Pancreas (tissue), 10 donors: ENCODE results near the gene COIL. TPM values are rescaled to one million over a fixed set of nuclear protein-coding genes. Genes with fewer than 3 reads are reported as not detected.

Experiments used
- ATAC-seq, 4 donors: fragments of 200-7000 bp; cut with Tn5 transposase; one replicate each; pipeline versions ENCODE4 v1.8.0 to v1.9.1; 2020; ENCODE audit warnings: mild to moderate bottlenecking in 4 of 4, moderate library complexity in 4 of 4
- DNase-seq, 6 donors: peaks; one replicate each; pipeline ENCODE4 v3.0.0-alpha.2; 2020
- FAIRE-seq: peaks from 2 replicates; lab custom pipeline; 2012; peaks lifted over from hg19 to GRCh38; lab: Jason Lieb, UNC
- H3K27ac ChIP-seq, 4 donors: fragments of 200-600 bp; sonication (generic); 1 replicate in 3 of 4; 2 replicates in 1 of 4; pipeline versions ENCODE4 v1.5.0 to v1.8.0; 2020
- H3K27me3 ChIP-seq, 4 donors: fragments of 200-600 bp; one replicate each; pipeline ENCODE4 v1.8.0; 2021
- H3K36me3 ChIP-seq, 3 donors: fragments of 200-600 bp; sonication (generic) in 1 of 3; one replicate each; pipeline versions ENCODE4 v1.5.0 to v1.8.0; 2020 to 2021
- H3K4me1 ChIP-seq, 3 donors: fragments of 200-600 bp; one replicate each; pipeline ENCODE4 v1.8.0; 2021
- H3K4me3 ChIP-seq, 4 donors: fragments of 200-600 bp; sonication (generic) in 2 of 4; one replicate each; pipeline versions ENCODE4 v1.5.0 to v1.8.0; 2020 to 2021
- H3K9me3 ChIP-seq, 4 donors: fragments of 200-600 bp; one replicate each; pipeline ENCODE4 v1.8.0; 2021
- WGBS, 2 donors: extraction: QIAGEN DNeasy Blood & Tissue Kit; methylation state at CpG; one replicate each; pipeline ENCODE4 v1.1.7; 2013; 5-methylcytosine and 5-hydroxymethylcytosine counted together
- intact Hi-C, 3 donors: fragments of 100-400 bp; cut with DNase I; formaldehyde crosslinking; loops; one replicate each; pipeline versions ENCODE4 v1.11.1 to v1.14.2; 2022
- polyA plus RNA-seq, 2 donors: library from polyadenylated mRNA; stranded (reverse); fragments of 200-250 nt; gene quantifications; one replicate each; pipeline ENCODE4 v1.2.3, GENCODE V29; 2013
- total RNA-seq, 6 donors: library from RNA; stranded (reverse); fragmentation: NEBNext Ultra II Directional in 4 of 6; extraction: Animal tissue kit (Norgen Biotek cat#: 25700) in 4 of 6; gene quantifications; one replicate each; pipeline versions ENCODE4 v1.2.1 to v1.2.4, GENCODE V29; 2021 to 2023
- TF ChIP-seq, protein P1 (sequence below), 4 donors: fragments of 200-600 bp; sonication (generic) in 3 of 4; IDR thresholded peaks; one replicate each; pipeline versions ENCODE4 v1.5.0 to v1.8.0; 2021; ENCODE audit warnings: antibody characterized with exemption in 4 of 4
- donor health status: healthy with polysubstance abuse.
- donor health status: DM: no; HTN: no; CAD: no; lungs with moderate emphysema.
- donor health status: DM: no; HTN: no; CAD: no.
- donor health status: control.
- donor health status: control.
- donor health status: Bipolar disorder and iron deficiency.
- donor health status: DM: yes; HTN: yes; CAD: no.
- donor health status: DM: no; HTN: no; CAD: no.
- donor health status: DM: no; HTN: no; CAD: no.
- donor health status: DM: yes; HTN: yes; CAD: no.

Gene COIL
- total and polyA plus RNA-seq, 8 donors = 3.6 to 8.6 (median 6.3) TPM

DNA sequence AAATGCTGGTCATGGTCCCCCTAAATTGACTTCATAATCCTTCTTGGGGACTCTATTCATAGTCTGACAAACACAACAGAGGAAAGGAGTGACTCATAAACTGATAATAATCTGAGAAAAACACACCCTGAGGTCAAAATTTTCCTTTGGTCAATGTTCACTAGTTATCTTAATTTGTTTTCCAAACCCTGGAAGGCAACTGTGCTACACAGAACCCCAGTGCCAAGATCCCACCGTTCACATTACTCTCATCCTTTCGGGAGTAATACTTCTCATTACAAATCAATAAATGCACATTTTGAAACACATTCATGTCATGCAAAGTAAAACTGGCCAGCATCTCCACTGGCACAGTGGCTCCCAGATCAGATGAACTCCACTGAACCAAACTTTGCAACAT lies 23.2 kb downstream of the COIL start:
- ATAC-seq (no peak), FAIRE-seq (no peak), DNase-seq (no peak)
- Histone ChIP-seq H3K27ac (no peak overlapping the region), H3K9me3 (no peaks in the 10 kb centered on the region), H3K4me3 (no peak overlapping the region), H3K36me3 (peaks cover 0 to 10% (median 5%) of the 10 kb centered on the region in 3 donors), H3K27me3 (no peaks in the 10 kb centered on the region), H3K4me1 (no peaks in the 10 kb centered on the region)
- intact Hi-C loops = loop anchor here in 2 of 3 donors (5.0 to 10.0 kb wide), 2 partner anchors 123 to 125 kb away; no protein-coding TSS in a partner anchor
- 27 to 34% methylated on average over 2 of the region's 2 CpGs for WGBS, 2 donors
- TF ChIP-seq, protein P1, sequence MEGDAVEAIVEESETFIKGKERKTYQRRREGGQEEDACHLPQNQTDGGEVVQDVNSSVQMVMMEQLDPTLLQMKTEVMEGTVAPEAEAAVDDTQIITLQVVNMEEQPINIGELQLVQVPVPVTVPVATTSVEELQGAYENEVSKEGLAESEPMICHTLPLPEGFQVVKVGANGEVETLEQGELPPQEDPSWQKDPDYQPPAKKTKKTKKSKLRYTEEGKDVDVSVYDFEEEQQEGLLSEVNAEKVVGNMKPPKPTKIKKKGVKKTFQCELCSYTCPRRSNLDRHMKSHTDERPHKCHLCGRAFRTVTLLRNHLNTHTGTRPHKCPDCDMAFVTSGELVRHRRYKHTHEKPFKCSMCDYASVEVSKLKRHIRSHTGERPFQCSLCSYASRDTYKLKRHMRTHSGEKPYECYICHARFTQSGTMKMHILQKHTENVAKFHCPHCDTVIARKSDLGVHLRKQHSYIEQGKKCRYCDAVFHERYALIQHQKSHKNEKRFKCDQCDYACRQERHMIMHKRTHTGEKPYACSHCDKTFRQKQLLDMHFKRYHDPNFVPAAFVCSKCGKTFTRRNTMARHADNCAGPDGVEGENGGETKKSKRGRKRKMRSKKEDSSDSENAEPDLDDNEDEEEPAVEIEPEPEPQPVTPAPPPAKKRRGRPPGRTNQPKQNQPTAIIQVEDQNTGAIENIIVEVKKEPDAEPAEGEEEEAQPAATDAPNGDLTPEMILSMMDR (IDR thresholded peaks at IDR 0.05) = no peak

- intact Hi-C loops = loop anchor here in 2 of 3 donors (5.0 to 10.0 kb wide), 2 partner anchors 122 to 125 kb away; no protein-coding TSS in a partner anchor
- ATAC-seq = no peak
- Histone ChIP-seq H3K27ac (no peak overlapping the region), H3K27me3 (no peaks in the 10 kb centered on the region), H3K4me1 (no peaks in the 10 kb centered on the region), H3K9me3 (no peaks in the 10 kb centered on the region), H3K4me3 (no peak overlapping the region), H3K36me3 (peaks cover 0 to 10% (median 5%) of the 10 kb centered on the region in 3 donors)
- no peak for DNase-seq
- FAIRE-seq = no peak
- WGBS, 2 donors = 83 to 89% methylated on average over 6 of the region's 6 CpGs
- TF ChIP-seq, protein P1 (IDR thresholded peaks at IDR 0.05) = no peak
Observed at GRCh38 chr17:56936697-56937322, 24.0 kb downstream of the COIL start.

DNA sequence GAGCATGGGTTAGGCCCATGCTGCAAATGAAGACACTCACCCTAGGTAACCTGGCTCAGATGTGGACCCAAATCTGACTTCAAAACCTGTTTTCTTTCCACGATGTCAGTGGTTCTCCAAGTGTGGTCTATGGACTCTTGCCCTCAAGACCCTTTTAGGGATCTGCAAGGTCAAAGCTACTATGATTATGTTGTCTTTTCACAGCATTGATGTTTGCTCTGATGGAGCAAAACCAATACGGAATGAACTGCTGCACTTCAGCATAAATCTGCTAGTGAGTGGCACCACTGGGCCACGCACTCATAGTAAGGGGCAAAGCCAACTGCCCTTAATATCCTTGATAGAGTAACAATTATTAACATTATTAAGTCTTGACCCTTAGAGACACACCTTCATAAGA lies 25.4 kb downstream of the COIL start:
- ATAC-seq = no peak
- Histone ChIP-seq H3K36me3 (peaks cover 0 to 5% (median 0%) of the 10 kb centered on the region in 3 donors), H3K4me1 (no peaks in the 10 kb centered on the region), H3K9me3 (no peaks in the 10 kb centered on the region), H3K27me3 (no peaks in the 10 kb centered on the region), H3K4me3 (no peak overlapping the region), H3K27ac (no peak overlapping the region)
- intact Hi-C loops = loop anchor here in 2 of 3 donors (5.0 to 10.0 kb wide), 2 partner anchors 121 to 123 kb away; no protein-coding TSS in a partner anchor
- TF ChIP-seq, protein P1 (IDR thresholded peaks at IDR 0.05) = no peak
- DNase-seq = no peak
- 85 to 93% methylated on average over 3 of the region's 3 CpGs for WGBS, 2 donors
- FAIRE-seq = no peak

DNA sequence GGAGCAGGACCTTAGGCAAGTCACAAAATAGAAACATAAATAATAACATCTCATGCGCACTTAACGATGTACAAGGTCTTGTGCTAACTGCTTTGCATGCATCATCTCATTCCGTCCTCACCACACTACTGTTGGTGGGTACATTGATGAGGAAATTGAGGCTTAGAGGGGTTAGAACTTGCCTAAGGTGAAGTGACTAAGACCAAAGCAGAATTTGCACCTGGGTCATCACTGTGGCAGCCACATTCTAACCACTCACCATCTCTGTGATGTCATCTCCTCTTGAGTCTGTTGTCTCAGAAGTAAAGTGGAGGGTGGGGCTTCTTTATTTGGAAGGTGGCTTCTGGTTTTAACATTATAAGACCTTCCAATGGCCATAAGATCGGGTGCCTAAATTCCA lies 26.6 kb downstream of the COIL start:
- DNase-seq (no peak), FAIRE-seq (no peak), ATAC-seq (no peak)
- Histone ChIP-seq H3K4me3 (no peak overlapping the region), H3K4me1 (no peaks in the 10 kb centered on the region), H3K9me3 (no peaks in the 10 kb centered on the region), H3K27me3 (no peaks in the 10 kb centered on the region), H3K36me3 (peaks cover 0 to 5% (median 0%) of the 10 kb centered on the region in 3 donors), H3K27ac (no peak overlapping the region)
- 95% methylated on average over 4 of the region's 4 CpGs for WGBS, 2 donors
- TF ChIP-seq, protein P1 (IDR thresholded peaks at IDR 0.05) = no peak
- intact Hi-C loops = loop anchor here in 1 of 3 donors (10.0 kb wide), 1 partner anchor 119 kb away; no protein-coding TSS in a partner anchor

- no peaks in the 10 kb centered on the region for H3K9me3 ChIP-seq
- H3K27me3 ChIP-seq = no peaks in the 10 kb centered on the region
- no peak overlapping the region for H3K27ac ChIP-seq
- no peak for ATAC-seq
- intact Hi-C loops = loop anchor here in 1 of 3 donors (10.0 kb wide), 1 partner anchor 119 kb away; no protein-coding TSS in a partner anchor
- no peak for FAIRE-seq
- DNase-seq = no peak
- peaks cover 0 to 5% (median 0%) of the 10 kb centered on the region in 3 donors for H3K36me3 ChIP-seq
- no peaks in the 10 kb centered on the region for H3K4me1 ChIP-seq
- TF ChIP-seq, protein P1 (IDR thresholded peaks at IDR 0.05) = no peak
- H3K4me3 ChIP-seq = no peak overlapping the region
- whole genome bisulfite sequencing, 2 donors = 96 to 97% methylated on average over 1 of the region's 1 CpG
Observed at GRCh38 chr17:56933868-56934267, 27.0 kb downstream of the COIL start.
